Measurements from ENCODE around the gene SERPINA7.
"Not testable (repeated sequence)": the region's sequence is repeated elsewhere in the genome, so short reads cannot be mapped to it uniquely, and the experiment has no call there.

The SERPINA7 gene

GRCh38 chrX:106038625-106039024 is at the start of gene SERPINA7:
Gene SERPINA7, minus strand, starts transcription at chrX:106038727. Its CDS starts 1,669 bp downstream, at chrX:106037058.
- no peak for DNase-seq (ENCODE audit: low read depth in 2 of 2)

- no peak for DNase-seq (ENCODE audit: low read depth in 2 of 2)
These were observed 30.5 kb upstream of the SERPINA7 start for GRCh38 chrX:106069048-106069447.

- no peak for DNase-seq (ENCODE audit: low read depth in 2 of 2)
These were observed 11.5 kb upstream of the SERPINA7 start for GRCh38 chrX:106050054-106050453.

GRCh38 chrX:106042296-106042695 is 3.8 kb upstream of the SERPINA7 start:
- no peak for DNase-seq (ENCODE audit: low read depth in 2 of 2)

GRCh38 chrX:106040861-106041260 is 2.3 kb upstream of the SERPINA7 start:
- DNase-seq (ENCODE audit: low read depth in 2 of 2) = no peak

- no peak for DNase-seq (ENCODE audit: low read depth in 2 of 2)
These were observed 1.4 kb upstream of the SERPINA7 start for GRCh38 chrX:106039920-106040319.

GRCh38 chrX:106037835-106038473 is 573 bp downstream of the SERPINA7 start:
- no peak for DNase-seq (ENCODE audit: low read depth in 2 of 2)

GRCh38 chrX:106036716-106037115 is 1.8 kb downstream of the SERPINA7 start:
- DNase-seq (ENCODE audit: low read depth in 2 of 2) = no peak

- DNase-seq (ENCODE audit: low read depth in 2 of 2) = no peak
These were observed 3.5 kb downstream of the SERPINA7 start for GRCh38 chrX:106035064-106035463.

- DNase-seq (ENCODE audit: low read depth in 2 of 2) = no peak
These were observed 14.6 kb downstream of the SERPINA7 start for GRCh38 chrX:106023947-106024346.

- DNase-seq (ENCODE audit: low read depth in 2 of 2) = no peak
These were observed 16.3 kb downstream of the SERPINA7 start for GRCh38 chrX:106022238-106022637.

GRCh38 chrX:106014119-106014775 is 24.3 kb downstream of the SERPINA7 start:
- DNase-seq (ENCODE audit: low read depth in 2 of 2) = no peak

- no peak for DNase-seq (ENCODE audit: low read depth in 2 of 2)
These were observed 29.4 kb downstream of the SERPINA7 start for GRCh38 chrX:106009145-106009544.

- DNase-seq (ENCODE audit: low read depth in 2 of 2) = no peak
These were observed 30.7 kb downstream of the SERPINA7 start for GRCh38 chrX:106007815-106008214.

- no peak for DNase-seq (ENCODE audit: low read depth in 2 of 2)
These were observed 32.8 kb downstream of the SERPINA7 start for GRCh38 chrX:106005684-106006083.

- not testable (repeated sequence) for DNase-seq (ENCODE audit: low read depth in 2 of 2)
These were observed 37.9 kb downstream of the SERPINA7 start for GRCh38 chrX:106000609-106001008.

GRCh38 chrX:106000203-106000602 is 38.3 kb downstream of the SERPINA7 start:
- no peak for DNase-seq (ENCODE audit: low read depth in 2 of 2)

- DNase-seq (ENCODE audit: low read depth in 2 of 2) = no peak
These were observed 39.2 kb downstream of the SERPINA7 start for GRCh38 chrX:105999294-105999693.

- not testable (repeated sequence) for DNase-seq (ENCODE audit: low read depth in 2 of 2)
These were observed 50.0 kb downstream of the SERPINA7 start for GRCh38 chrX:105988487-105988886.
